Measurements from ENCODE around the gene CKAP2.

DNA sequence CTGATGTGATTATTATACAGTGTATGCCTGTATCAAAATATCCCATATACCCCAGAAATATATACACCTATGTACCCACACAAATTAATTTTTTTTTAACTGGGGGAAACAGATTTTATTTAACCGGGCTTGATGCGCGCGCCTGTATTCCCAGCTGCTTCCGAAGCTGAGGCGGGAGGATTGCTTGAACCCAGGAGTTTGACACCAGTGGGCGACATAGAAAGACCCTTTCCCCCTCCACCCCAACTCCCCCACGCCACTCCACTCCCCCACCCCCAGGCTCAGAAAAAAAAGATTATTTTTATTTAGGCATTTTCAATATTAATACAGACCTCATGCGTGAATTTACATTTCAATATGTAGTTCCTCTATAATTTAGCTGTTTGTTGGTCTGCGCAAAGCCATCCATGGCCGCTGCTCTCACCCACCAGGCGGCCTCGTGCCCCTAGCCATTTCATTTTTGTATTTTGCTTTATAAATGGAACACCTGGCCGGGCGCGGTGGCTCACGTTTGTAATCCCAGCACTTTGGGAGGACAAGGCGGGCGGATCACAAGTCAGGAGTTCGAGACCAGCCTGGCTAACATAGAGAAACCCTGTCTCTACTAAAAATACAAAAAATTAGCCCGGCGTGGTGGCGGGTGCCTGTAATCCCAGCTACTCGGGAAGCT lies 4.0 kb upstream of the CKAP2 start:
- TF ChIP-seq, protein P1, sequence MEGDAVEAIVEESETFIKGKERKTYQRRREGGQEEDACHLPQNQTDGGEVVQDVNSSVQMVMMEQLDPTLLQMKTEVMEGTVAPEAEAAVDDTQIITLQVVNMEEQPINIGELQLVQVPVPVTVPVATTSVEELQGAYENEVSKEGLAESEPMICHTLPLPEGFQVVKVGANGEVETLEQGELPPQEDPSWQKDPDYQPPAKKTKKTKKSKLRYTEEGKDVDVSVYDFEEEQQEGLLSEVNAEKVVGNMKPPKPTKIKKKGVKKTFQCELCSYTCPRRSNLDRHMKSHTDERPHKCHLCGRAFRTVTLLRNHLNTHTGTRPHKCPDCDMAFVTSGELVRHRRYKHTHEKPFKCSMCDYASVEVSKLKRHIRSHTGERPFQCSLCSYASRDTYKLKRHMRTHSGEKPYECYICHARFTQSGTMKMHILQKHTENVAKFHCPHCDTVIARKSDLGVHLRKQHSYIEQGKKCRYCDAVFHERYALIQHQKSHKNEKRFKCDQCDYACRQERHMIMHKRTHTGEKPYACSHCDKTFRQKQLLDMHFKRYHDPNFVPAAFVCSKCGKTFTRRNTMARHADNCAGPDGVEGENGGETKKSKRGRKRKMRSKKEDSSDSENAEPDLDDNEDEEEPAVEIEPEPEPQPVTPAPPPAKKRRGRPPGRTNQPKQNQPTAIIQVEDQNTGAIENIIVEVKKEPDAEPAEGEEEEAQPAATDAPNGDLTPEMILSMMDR (tag by site-specific recombination; IDR thresholded peaks at IDR 0.05): no peak
- TF ChIP-seq ZNF112 (tag by site-specific recombination; IDR thresholded peaks at IDR 0.05) (no peak), SP3 (tag by site-specific recombination; IDR thresholded peaks at IDR 0.05) (no peak), ZNF48 (tag by site-specific recombination; IDR thresholded peaks at IDR 0.05) (no peak), TCF7L2 (IDR thresholded peaks at IDR 0.05; ENCODE audit: borderline replicate concordance, low read depth, low read length) (no peak), ZNF473 (tag by site-specific recombination; IDR thresholded peaks at IDR 0.05) (no peak), ZBTB1 (tag by site-specific recombination; IDR thresholded peaks at IDR 0.05) (no peak)

Measured in HEK293 (cell line).